Esophagus squamous epithelium (tissue), 4 donors: ENCODE results near the gene OTUB1.

ENCODE experiments used
- POLR2A ChIP-seq, 4 donors: fragments of 450-650 bp; IDR thresholded peaks; one replicate each; pipeline ENCODE4 v1.6.1; 2017; ENCODE audit warnings: antibody characterized with exemption in 4 of 4, mild to moderate bottlenecking in 4 of 4, moderate library complexity in 3 of 4
- TF ChIP-seq, protein P1 (sequence below), 6 experiments: fragments of 450-650 bp in 4 of 6; fragments of 200-600 bp in 2 of 6; sonication (generic) in 2 of 6; IDR thresholded peaks; one replicate each; pipeline ENCODE4 v1.5.1; 2016 to 2019; ENCODE audit warnings: antibody characterized with exemption in 6 of 6, mild to moderate bottlenecking in 4 of 6, moderate library complexity in 4 of 6

DNA sequence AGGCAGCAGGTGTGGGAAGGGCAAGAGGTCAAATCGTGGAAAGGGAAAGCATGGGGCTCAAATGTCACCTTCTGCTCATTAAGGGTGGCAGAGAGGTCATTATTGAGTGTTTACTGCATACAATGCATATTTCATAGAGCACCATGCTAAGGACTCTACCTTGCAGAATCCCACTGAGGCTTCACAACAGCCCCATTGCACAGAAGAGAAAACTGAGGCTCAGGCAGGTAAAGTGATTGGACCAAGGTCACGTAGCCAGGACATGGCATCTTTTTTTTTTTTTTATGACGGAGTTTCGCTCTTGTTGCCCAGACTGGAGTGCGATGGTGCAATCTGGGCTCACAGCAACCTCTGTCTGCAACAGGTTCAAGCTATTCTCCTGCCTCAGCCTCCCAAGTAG is 57.3 kb downstream of the OTUB1 start:
- TF ChIP-seq, protein P1, sequence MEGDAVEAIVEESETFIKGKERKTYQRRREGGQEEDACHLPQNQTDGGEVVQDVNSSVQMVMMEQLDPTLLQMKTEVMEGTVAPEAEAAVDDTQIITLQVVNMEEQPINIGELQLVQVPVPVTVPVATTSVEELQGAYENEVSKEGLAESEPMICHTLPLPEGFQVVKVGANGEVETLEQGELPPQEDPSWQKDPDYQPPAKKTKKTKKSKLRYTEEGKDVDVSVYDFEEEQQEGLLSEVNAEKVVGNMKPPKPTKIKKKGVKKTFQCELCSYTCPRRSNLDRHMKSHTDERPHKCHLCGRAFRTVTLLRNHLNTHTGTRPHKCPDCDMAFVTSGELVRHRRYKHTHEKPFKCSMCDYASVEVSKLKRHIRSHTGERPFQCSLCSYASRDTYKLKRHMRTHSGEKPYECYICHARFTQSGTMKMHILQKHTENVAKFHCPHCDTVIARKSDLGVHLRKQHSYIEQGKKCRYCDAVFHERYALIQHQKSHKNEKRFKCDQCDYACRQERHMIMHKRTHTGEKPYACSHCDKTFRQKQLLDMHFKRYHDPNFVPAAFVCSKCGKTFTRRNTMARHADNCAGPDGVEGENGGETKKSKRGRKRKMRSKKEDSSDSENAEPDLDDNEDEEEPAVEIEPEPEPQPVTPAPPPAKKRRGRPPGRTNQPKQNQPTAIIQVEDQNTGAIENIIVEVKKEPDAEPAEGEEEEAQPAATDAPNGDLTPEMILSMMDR (IDR thresholded peaks at IDR 0.05) = no peak
- TF ChIP-seq POLR2A (IDR thresholded peaks at IDR 0.05) = no peak
